ENCODE results near the gene DRC1. TPM values are rescaled to one million over a fixed set of nuclear protein-coding genes. Genes with fewer than 3 reads are reported as not detected.

The DRC1 gene
- total RNA-seq, 1 donor from 2014 or later = not detected

DNA sequence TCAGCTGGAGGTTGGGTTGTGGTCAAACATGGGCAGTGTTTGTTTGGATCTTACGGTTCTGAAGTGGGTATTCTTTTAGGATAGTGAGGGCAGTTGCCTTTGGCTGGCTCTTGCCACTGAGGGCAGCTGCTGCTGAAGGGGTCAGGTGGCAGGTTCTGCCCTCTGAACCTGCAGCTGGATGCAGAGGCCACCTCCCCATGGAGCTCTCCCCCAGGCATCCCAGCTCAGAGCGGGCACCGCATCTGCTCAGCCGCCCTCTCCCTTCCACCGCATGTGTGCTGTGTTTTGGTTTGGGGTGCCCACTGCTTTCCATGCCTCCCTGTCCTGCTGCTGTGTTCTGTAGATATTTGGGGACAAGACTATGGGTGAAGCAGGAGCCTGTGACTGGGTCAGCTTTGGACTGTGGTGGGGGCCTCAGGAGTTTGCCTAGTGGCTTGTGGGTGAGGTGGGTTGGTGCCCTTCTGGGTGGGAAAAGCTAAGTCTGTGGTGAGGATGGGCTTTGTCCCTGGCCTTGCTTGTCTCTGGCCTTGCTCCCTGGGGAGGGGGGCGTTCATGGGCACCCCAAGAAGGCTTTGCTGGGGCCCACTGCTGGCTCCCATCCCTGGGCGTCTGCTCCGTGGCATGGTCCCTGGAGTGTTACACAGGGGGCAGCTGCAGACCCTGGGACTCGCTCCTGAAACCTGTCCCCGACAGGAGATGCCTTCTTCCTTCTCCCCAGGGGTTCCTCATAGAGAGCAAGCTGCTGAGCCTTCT is 47.7 kb downstream of the DRC1 start:
- Histone ChIP-seq H3K27me3 (no peaks in the 10 kb centered on the region), H3K36me3 (no peaks in the 10 kb centered on the region), H3K4me1 (no peaks in the 10 kb centered on the region), H3K9me3 (no peaks in the 10 kb centered on the region), H3K4me3 (no peak overlapping the region), H3K27ac (no peak overlapping the region)
- intact Hi-C loops (cut with DNase I) = no loop called here
- TF ChIP-seq, protein P1, sequence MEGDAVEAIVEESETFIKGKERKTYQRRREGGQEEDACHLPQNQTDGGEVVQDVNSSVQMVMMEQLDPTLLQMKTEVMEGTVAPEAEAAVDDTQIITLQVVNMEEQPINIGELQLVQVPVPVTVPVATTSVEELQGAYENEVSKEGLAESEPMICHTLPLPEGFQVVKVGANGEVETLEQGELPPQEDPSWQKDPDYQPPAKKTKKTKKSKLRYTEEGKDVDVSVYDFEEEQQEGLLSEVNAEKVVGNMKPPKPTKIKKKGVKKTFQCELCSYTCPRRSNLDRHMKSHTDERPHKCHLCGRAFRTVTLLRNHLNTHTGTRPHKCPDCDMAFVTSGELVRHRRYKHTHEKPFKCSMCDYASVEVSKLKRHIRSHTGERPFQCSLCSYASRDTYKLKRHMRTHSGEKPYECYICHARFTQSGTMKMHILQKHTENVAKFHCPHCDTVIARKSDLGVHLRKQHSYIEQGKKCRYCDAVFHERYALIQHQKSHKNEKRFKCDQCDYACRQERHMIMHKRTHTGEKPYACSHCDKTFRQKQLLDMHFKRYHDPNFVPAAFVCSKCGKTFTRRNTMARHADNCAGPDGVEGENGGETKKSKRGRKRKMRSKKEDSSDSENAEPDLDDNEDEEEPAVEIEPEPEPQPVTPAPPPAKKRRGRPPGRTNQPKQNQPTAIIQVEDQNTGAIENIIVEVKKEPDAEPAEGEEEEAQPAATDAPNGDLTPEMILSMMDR (IDR thresholded peaks at IDR 0.05) = no peak
- TF ChIP-seq POLR2AphosphoS5 (IDR thresholded peaks at IDR 0.05; ENCODE audit: insufficient read depth in 1 of 2, low read depth in 1 of 2) = no peak
- no peak for TF ChIP-seq POLR2A (IDR thresholded peaks at IDR 0.05)
- peak in 1 of 2 donors; percentile 54 for DNase-seq (ENCODE audit: extremely low spot score in 2 of 2)

DNA sequence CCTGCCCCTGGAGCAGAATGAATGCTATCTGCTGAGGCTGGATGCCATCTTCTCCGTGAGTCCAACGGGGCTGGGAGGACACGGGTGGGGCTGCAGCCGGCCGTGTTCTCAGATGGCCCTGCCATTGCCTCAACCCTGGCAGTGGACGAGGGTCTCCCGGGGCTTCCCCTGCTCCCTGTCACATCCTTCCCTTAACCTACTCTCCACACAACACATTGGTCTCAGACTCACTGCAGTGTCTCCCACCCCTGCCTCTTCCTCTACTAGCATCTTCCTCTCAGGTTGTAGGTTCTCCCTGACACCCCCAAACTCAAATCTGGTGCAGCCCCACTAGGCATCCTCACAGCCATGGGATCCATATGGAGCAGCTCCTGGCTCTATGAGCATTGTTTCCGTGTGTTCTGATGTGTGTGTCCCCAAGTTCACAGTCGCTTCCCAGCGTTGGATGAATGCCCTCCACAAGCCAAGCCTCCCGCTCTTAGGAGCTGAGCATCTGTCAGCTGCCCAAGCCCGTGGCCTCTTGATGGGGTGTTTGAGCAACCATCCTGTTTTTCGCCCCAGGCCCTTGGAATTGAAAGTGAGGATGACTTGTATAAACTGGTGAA is 48.4 kb downstream of the DRC1 start:
- Histone ChIP-seq H3K4me1 (no peaks in the 10 kb centered on the region), H3K27me3 (no peaks in the 10 kb centered on the region), H3K27ac (no peak overlapping the region), H3K36me3 (no peaks in the 10 kb centered on the region), H3K4me3 (no peak overlapping the region), H3K9me3 (no peaks in the 10 kb centered on the region)
- peak in 1 of 2 donors; percentile 54 for DNase-seq (ENCODE audit: extremely low spot score in 2 of 2)
- intact Hi-C loops (cut with DNase I) = no loop called here
- TF ChIP-seq, protein P1 (IDR thresholded peaks at IDR 0.05) = no peak
- TF ChIP-seq POLR2AphosphoS5 (IDR thresholded peaks at IDR 0.05; ENCODE audit: insufficient read depth in 1 of 2, low read depth in 1 of 2) (no peak), POLR2A (IDR thresholded peaks at IDR 0.05) (no peak)

DNA sequence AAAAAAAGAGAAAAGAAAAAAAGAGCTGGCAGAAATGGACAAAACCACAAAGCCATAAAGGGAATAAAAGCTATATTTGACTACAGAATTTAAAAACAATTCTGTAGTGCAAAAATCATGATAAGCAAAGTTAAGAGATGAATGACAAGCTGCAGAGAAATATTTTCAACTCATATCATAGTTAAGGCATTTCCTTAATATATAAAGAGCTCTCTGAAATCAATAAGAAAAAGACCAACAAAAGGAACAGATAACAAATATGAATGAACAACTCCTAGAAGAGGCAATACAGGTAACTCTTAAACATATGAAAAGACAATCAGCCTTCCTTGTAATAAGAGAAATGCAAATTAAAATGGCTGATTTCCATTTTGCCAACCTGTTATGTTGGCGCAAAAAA is 50.0 kb downstream of the DRC1 start:
- H3K27ac ChIP-seq = no peak overlapping the region
- H3K9me3 ChIP-seq = no peaks in the 10 kb centered on the region
- no peaks in the 10 kb centered on the region for H3K4me1 ChIP-seq
- no peak overlapping the region for H3K4me3 ChIP-seq
- TF ChIP-seq POLR2AphosphoS5 (IDR thresholded peaks at IDR 0.05; ENCODE audit: insufficient read depth in 1 of 2, low read depth in 1 of 2) = no peak
- TF ChIP-seq, protein P1 (IDR thresholded peaks at IDR 0.05) = no peak
- TF ChIP-seq POLR2A (IDR thresholded peaks at IDR 0.05) = no peak
- intact Hi-C loops (cut with DNase I) = no loop called here
- no peaks in the 10 kb centered on the region for H3K27me3 ChIP-seq
- H3K36me3 ChIP-seq = no peaks in the 10 kb centered on the region
- DNase-seq (ENCODE audit: extremely low spot score in 2 of 2) = no peak

DNA sequence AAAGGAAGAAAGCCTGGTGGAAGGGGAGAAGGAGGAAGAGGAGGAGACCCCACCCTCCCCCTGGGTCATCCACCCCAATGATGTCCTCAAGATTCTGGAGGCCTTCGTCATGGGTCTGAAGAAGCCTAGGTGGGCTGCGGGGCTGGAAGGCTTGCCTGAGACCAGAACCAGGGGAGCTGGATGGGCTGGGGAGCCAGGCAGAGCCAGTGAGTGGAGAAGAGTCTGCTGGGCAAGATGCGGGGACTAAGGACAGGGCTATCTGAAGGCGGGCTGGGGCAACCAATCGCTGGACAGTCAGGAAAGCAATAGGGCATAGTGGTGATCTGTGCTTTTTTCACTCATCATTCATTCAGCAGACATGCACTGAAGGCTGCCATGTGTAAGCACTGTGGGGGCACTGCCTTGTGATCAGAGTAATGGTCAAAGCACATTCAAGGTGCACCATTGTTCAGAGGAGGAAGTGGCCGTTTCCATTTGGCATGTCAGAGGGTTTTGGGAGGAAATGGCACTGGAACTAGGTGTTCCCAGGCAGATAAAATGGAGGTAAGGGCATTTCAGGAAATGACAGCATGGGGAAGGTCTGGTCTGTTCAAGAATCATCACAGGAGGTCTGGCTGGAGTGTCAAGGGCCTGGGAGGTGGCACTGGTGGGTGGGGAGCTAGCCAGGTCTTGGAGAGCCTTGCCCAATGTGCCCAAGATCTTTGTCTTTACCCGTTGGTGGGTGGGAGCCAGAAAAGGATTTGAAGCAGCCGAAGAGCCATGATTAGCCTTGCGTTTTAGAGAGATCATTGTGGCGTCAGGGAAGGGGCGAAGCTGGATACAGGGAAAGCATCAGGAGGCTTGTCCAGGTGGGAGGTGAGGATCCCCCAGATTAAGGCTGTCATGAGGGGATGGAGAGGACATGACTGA is 52.0 kb downstream of the DRC1 start:
- no peak overlapping the region for H3K4me3 ChIP-seq
- no peaks in the 10 kb centered on the region for H3K9me3 ChIP-seq
- DNase-seq (ENCODE audit: extremely low spot score in 2 of 2) = peak in 1 of 2 donors; percentile 58
- H3K27me3 ChIP-seq = no peaks in the 10 kb centered on the region
- TF ChIP-seq POLR2A (IDR thresholded peaks at IDR 0.05) (no peak), POLR2AphosphoS5 (IDR thresholded peaks at IDR 0.05; ENCODE audit: insufficient read depth in 1 of 2, low read depth in 1 of 2) (no peak)
- TF ChIP-seq, protein P1 (IDR thresholded peaks at IDR 0.05) = no peak
- no peak overlapping the region for H3K27ac ChIP-seq
- no peaks in the 10 kb centered on the region for H3K4me1 ChIP-seq
- no peaks in the 10 kb centered on the region for H3K36me3 ChIP-seq
- intact Hi-C loops (cut with DNase I) = no loop called here

Measured in vagina (tissue), 2 donors.